ENCODE measurements around the gene MAD1L1.

MAD1L1 gene

GRCh38 chr7:2258661-2259365 is 26.1 kb upstream of the MAD1L1 start:
- Histone ChIP-seq H3K9ac (ENCODE audit: low read depth, low read length) (no peak overlapping the region), H3K4me1 (ENCODE audit: control insufficient read depth, insufficient read depth, low read length) (no peaks in the 10 kb centered on the region), H3K27ac (ENCODE audit: low read depth, low read length) (no peak overlapping the region), H3K27me3 (ENCODE audit: control insufficient read depth, insufficient read depth, low read length) (no peaks in the 10 kb centered on the region), H3K4me3 (ENCODE audit: low read depth, low read length) (no peak overlapping the region), H3K9me3 (ENCODE audit: control insufficient read depth, insufficient read depth, low read length) (no peaks in the 10 kb centered on the region), H3K36me3 (ENCODE audit: control insufficient read depth, insufficient read depth, low read length) (peaks cover 44% of the 10 kb centered on the region)

DNA sequence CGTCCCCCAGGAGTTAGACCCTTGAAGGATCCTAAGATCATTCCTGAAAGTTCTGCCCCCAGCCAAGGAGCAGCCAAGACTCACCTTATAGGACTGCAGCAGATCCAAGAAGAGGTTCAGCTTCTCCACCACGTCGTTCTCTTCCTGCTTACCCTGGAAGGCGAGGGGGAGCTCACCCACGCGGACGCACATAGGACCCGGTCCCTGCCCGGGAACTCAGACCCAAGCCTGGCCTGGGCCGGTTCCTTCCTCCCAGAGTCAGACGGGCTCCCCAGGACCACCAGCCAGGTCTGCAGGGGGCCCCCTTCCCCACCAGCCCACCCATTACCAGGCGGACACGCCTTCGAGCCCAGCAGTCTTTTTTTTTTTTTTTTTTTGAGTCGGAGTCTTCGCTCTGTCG is 24.9 kb upstream of the MAD1L1 start:
- Histone ChIP-seq H3K4me3 (ENCODE audit: low read depth, low read length) (no peak overlapping the region), H3K9me3 (ENCODE audit: control insufficient read depth, insufficient read depth, low read length) (no peaks in the 10 kb centered on the region), H3K4me1 (ENCODE audit: control insufficient read depth, insufficient read depth, low read length) (no peaks in the 10 kb centered on the region), H3K27me3 (ENCODE audit: control insufficient read depth, insufficient read depth, low read length) (no peaks in the 10 kb centered on the region), H3K27ac (ENCODE audit: low read depth, low read length) (no peak overlapping the region), H3K9ac (ENCODE audit: low read depth, low read length) (no peak overlapping the region), H3K36me3 (ENCODE audit: control insufficient read depth, insufficient read depth, low read length) (peaks cover 40% of the 10 kb centered on the region)

DNA sequence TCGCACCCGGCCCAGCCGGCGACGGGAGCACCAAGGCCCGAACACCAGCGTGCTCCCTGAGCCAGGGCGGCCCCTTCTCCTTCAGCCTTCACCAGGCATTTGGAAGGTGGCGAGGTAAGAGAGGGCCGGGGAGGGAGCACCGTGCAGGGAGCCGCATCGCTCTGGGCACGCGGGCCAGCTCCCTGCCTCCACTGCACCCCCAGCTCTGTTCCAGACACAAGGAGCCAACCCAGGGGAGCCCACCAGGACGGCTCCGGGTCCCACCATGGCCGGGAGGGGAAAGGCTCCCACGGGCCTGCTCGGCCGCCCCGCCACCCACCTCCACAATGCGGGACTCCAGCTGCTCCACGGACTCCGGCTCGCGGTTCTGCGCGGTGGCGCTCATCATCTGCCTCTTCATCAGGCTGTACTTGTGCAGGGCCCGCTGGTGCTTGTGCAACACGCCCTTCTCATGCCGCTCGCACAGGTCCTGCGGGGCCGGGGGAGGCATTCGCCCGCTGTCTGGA is 24.4 kb upstream of the MAD1L1 start:
- Histone ChIP-seq H3K36me3 (ENCODE audit: control insufficient read depth, insufficient read depth, low read length) (peaks cover 36% of the 10 kb centered on the region), H3K4me1 (ENCODE audit: control insufficient read depth, insufficient read depth, low read length) (no peaks in the 10 kb centered on the region), H3K27me3 (ENCODE audit: control insufficient read depth, insufficient read depth, low read length) (no peaks in the 10 kb centered on the region), H3K27ac (ENCODE audit: low read depth, low read length) (no peak overlapping the region), H3K9me3 (ENCODE audit: control insufficient read depth, insufficient read depth, low read length) (no peaks in the 10 kb centered on the region), H3K4me3 (ENCODE audit: low read depth, low read length) (no peak overlapping the region), H3K9ac (ENCODE audit: low read depth, low read length) (no peak overlapping the region)

DNA sequence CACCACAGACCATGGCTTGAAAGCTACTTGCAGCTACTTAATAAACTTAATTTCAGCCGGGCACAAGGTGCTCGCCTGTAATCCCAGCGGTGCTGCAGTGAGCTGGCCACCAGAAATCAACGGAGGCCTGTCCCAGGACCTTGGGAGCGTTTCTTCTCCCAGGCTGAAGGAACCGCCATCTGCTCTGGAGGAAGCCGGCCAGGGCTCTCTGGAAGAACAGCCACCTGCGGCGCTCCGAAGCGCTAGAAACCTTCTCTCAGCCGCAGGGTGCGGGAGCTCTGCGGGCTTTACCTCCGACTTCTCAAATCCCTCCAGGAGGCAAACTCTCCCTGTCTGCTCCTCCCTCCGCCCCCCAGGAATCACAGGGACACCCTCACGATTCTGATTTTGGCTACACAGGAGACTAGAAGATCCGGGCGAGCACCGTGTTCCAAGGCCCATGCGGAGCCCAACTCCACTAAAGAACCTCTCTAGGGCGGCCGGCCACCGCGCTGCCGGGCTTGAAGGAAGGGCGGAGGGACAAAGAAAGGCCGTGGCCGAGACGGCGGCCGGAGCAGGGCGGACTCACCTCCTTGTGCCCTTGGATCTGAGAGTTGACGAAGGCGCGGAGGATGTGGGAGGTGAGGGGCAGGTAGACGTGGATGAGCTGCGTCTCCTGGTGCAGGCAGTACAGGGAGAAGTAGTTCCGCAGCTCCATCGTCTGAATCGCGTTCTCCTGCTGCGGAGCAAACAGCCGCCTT is 23.7 kb upstream of the MAD1L1 start:
- peaks cover 38% of the 10 kb centered on the region for H3K36me3 ChIP-seq (ENCODE audit: control insufficient read depth, insufficient read depth, low read length)
- no peaks in the 10 kb centered on the region for H3K9me3 ChIP-seq (ENCODE audit: control insufficient read depth, insufficient read depth, low read length)
- H3K4me3 ChIP-seq (ENCODE audit: low read depth, low read length): no peak overlapping the region
- no peaks in the 10 kb centered on the region for H3K4me1 ChIP-seq (ENCODE audit: control insufficient read depth, insufficient read depth, low read length)
- no peaks in the 10 kb centered on the region for H3K27me3 ChIP-seq (ENCODE audit: control insufficient read depth, insufficient read depth, low read length)
- no peak overlapping the region for H3K9ac ChIP-seq (ENCODE audit: low read depth, low read length)
- no peak overlapping the region for H3K27ac ChIP-seq (ENCODE audit: low read depth, low read length)

GRCh38 chr7:2255145-2256139 is 22.7 kb upstream of the MAD1L1 start:
- H3K27ac ChIP-seq (ENCODE audit: low read depth, low read length): no peak overlapping the region

GRCh38 chr7:2254429-2255144 is 21.8 kb upstream of the MAD1L1 start:
- H3K9me3 ChIP-seq (ENCODE audit: control insufficient read depth, insufficient read depth, low read length): no peaks in the 10 kb centered on the region
- H3K4me3 ChIP-seq (ENCODE audit: low read depth, low read length): no peak overlapping the region
- H3K27me3 ChIP-seq (ENCODE audit: control insufficient read depth, insufficient read depth, low read length): no peaks in the 10 kb centered on the region
- H3K36me3 ChIP-seq (ENCODE audit: control insufficient read depth, insufficient read depth, low read length): peaks cover 47% of the 10 kb centered on the region
- no peaks in the 10 kb centered on the region for H3K4me1 ChIP-seq (ENCODE audit: control insufficient read depth, insufficient read depth, low read length)
- no peak overlapping the region for H3K27ac ChIP-seq (ENCODE audit: low read depth, low read length)
- H3K9ac ChIP-seq (ENCODE audit: low read depth, low read length): no peak overlapping the region

More at GRCh38 chr7:2255145-2256139, 22.7 kb upstream of the MAD1L1 start:
- Histone ChIP-seq H3K9me3 (ENCODE audit: control insufficient read depth, insufficient read depth, low read length) (no peaks in the 10 kb centered on the region), H3K4me3 (ENCODE audit: low read depth, low read length) (no peak overlapping the region), H3K4me1 (ENCODE audit: control insufficient read depth, insufficient read depth, low read length) (no peaks in the 10 kb centered on the region), H3K9ac (ENCODE audit: low read depth, low read length) (no peak overlapping the region), H3K36me3 (ENCODE audit: control insufficient read depth, insufficient read depth, low read length) (peaks cover 42% of the 10 kb centered on the region), H3K27me3 (ENCODE audit: control insufficient read depth, insufficient read depth, low read length) (no peaks in the 10 kb centered on the region)

DNA sequence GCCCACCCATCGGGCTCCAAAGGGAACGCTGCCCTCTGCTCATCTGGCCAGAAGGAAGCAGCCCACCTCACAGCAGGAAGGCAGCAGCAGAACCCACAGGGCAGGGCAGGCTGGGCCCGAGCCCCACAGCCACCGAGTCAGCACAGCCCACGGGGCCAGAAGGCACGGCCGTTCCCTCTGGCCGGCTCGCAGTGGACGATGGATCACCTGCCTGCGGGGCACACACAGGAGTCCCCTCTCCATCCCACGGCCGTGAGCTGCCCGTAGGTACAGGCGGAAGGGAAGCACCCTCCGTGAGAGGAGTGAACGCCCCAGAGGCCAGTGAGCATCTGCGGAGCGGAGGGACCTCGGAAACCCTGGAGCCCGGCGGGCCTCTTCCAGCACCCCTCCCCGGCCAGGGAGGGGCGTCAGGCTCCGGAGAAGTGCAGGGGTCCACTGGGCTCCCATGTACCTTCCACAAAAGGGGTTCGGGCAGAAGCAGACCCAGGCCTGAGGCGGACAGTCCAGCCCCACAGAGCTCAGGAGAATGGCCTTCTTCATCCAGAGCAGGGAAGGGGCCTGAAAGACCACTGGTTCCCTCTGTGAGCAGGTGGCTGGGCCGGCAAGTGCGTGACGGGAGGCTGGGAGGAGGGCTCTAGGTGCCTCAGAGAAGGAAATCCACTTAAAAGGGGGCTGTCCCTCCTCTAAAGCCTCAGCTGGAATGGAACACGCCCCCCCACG is 20.9 kb upstream of the MAD1L1 start:
- Histone ChIP-seq H3K27ac (ENCODE audit: low read depth, low read length) (no peak overlapping the region), H3K27me3 (ENCODE audit: control insufficient read depth, insufficient read depth, low read length) (no peaks in the 10 kb centered on the region), H3K9me3 (ENCODE audit: control insufficient read depth, insufficient read depth, low read length) (no peaks in the 10 kb centered on the region), H3K4me1 (ENCODE audit: control insufficient read depth, insufficient read depth, low read length) (no peaks in the 10 kb centered on the region), H3K9ac (ENCODE audit: low read depth, low read length) (no peak overlapping the region), H3K36me3 (ENCODE audit: control insufficient read depth, insufficient read depth, low read length) (peaks cover 47% of the 10 kb centered on the region), H3K4me3 (ENCODE audit: low read depth, low read length) (no peak overlapping the region)

DNA sequence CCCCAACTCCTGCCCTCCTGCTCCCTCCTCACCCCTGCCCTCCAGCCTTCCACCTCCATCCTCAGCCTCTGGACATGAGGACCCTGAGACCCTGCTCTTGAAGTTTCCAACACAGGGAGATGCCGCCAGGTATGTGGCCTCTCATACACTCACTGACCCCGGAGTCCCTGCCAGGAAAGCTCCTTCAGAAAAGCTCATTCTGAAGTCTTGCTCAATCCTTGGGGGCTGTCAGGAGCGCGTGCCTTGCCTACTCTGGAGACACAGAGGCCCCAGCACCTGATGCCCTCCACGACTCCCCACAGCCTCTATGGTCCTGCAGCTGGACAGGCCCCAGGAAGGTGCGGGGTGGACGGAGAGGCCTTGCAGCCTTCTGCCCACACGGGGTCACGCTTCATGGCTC is 20.3 kb upstream of the MAD1L1 start:
- H3K9me3 ChIP-seq (ENCODE audit: control insufficient read depth, insufficient read depth, low read length): no peaks in the 10 kb centered on the region
- H3K27me3 ChIP-seq (ENCODE audit: control insufficient read depth, insufficient read depth, low read length): no peaks in the 10 kb centered on the region
- H3K36me3 ChIP-seq (ENCODE audit: control insufficient read depth, insufficient read depth, low read length): peaks cover 47% of the 10 kb centered on the region
- no peak overlapping the region for H3K4me3 ChIP-seq (ENCODE audit: low read depth, low read length)
- no peaks in the 10 kb centered on the region for H3K4me1 ChIP-seq (ENCODE audit: control insufficient read depth, insufficient read depth, low read length)
- H3K27ac ChIP-seq (ENCODE audit: low read depth, low read length): no peak overlapping the region
- no peak overlapping the region for H3K9ac ChIP-seq (ENCODE audit: low read depth, low read length)

GRCh38 chr7:2251841-2252771 is 19.4 kb upstream of the MAD1L1 start:
- Histone ChIP-seq H3K27ac (ENCODE audit: low read depth, low read length) (no peak overlapping the region), H3K27me3 (ENCODE audit: control insufficient read depth, insufficient read depth, low read length) (no peaks in the 10 kb centered on the region), H3K9me3 (ENCODE audit: control insufficient read depth, insufficient read depth, low read length) (no peaks in the 10 kb centered on the region), H3K4me1 (ENCODE audit: control insufficient read depth, insufficient read depth, low read length) (0 out of 2 replicates have a peak, but pooled peaks cover 4% of the 10 kb centered on the region), H3K4me3 (ENCODE audit: low read depth, low read length) (no peak overlapping the region), H3K9ac (ENCODE audit: low read depth, low read length) (no peak overlapping the region), H3K36me3 (ENCODE audit: control insufficient read depth, insufficient read depth, low read length) (peaks cover 41% of the 10 kb centered on the region)
